Body of pancreas (tissue), 4 donors: ENCODE measurements around the gene DESI1.

Source experiments
- CTCF ChIP-seq, 7 experiments: fragments of 450-650 bp in 4 of 7; fragments of 200-600 bp in 3 of 7; sonication (generic) in 3 of 7; IDR thresholded peaks; one replicate each; pipeline ENCODE4 v1.5.1; 2016 to 2019; ENCODE audit warnings: antibody characterized with exemption in 7 of 7
- POLR2A ChIP-seq, 3 donors: fragments of 450-650 bp; IDR thresholded peaks; one replicate each; pipeline ENCODE4 v1.6.1; 2016; ENCODE audit warnings: antibody characterized with exemption in 3 of 3, mild to moderate bottlenecking in 2 of 3

- TF ChIP-seq POLR2A (IDR thresholded peaks at IDR 0.05) (no peak), CTCF (IDR thresholded peaks at IDR 0.05) (no peak)
Observed at GRCh38 chr22:41573677-41574076, 47.2 kb downstream of the DESI1 start.
